CMK (cell line): ENCODE data around the gene SGPP2.
"Not testable (repeated sequence)": the region's sequence is repeated elsewhere in the genome, so short reads cannot be mapped to it uniquely, and the experiment has no call there.

Experiments used
- DNase-seq: peaks from one replicate; pipeline ENCODE4 v3.0.0-alpha.2; 2010; ENCODE audit warnings: low read depth

Gene SGPP2

DNA sequence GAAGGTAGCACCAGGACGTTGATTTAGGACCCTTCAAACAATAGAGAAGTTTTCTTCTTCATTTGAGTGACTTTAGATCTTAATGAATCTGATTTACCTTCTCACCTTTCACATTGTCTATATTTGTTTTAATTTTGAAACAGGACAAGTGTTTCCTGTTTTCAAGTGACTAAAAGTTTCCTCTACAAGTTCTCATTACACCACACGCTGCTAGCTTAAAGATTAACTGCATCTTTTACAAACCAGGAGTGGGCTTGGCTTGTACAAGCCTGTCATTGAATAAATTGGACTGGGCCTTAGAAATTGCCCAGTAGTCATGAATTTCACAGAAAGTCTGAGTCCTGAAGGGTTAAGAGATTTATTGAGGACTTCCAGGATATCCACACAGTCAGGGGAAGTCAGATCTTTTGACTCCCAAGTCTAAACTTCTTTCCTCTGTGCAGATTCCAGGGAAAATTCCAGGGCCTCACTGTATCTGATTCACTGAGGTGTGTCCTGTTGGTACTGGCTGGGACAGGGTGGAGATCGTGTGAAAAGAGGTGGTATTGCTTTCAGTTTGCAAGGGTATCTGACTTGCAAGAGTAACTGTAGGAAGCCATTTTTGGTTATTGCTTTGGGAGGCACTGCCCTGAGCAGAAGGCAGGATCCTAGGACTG lies 3.4 kb downstream of the SGPP2 start:
- no peak for DNase-seq

- no peak for DNase-seq
Observed at GRCh38 chr2:222430071-222430470, 5.7 kb downstream of the SGPP2 start.

DNA sequence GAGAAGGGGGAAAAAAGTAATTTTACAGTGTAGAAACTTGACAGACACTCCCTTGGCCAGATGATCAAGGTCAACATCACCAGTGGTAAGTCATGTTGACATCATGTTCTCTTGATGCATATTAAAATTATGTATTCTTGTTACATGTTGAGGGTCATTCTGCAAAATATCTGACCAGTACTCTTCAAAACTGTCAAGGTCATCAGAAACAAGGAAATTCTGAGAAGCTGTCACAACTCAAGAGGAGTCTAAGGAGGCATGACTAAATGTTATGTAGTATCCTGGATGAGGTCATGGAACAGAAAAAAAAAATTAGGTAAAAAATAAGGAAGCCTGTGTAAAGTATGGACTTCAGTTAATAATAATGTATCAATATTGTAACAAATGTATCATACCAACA lies 6.3 kb downstream of the SGPP2 start:
- DNase-seq = no peak

DNA sequence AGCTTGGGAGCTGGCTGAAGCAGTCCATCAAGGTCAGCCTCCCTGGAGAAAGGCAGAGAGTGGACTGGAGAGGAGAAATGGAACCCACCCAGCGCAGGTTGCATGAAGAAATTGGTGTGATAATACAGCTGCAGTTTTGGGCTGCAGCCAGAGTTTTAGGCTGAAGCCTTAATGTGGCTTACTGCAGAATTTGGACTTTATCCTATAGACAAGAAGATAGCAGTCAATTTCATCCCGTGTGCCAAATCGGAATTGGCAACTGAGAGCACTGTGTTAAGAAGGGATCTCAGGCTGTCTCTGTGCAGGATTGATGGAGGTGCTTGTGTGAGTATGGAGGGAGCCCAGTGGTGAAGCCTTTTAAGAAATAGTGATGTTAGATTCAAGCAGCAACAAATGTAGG lies 7.5 kb downstream of the SGPP2 start:
- no peak for DNase-seq

GRCh38 chr2:222433332-222434173 lies 9.2 kb downstream of the SGPP2 start:
- no peak for DNase-seq

- DNase-seq = no peak
Observed at GRCh38 chr2:222434204-222434603, 9.9 kb downstream of the SGPP2 start.

GRCh38 chr2:222435400-222436039 lies 11.2 kb downstream of the SGPP2 start:
- not testable (repeated sequence) for DNase-seq

DNA sequence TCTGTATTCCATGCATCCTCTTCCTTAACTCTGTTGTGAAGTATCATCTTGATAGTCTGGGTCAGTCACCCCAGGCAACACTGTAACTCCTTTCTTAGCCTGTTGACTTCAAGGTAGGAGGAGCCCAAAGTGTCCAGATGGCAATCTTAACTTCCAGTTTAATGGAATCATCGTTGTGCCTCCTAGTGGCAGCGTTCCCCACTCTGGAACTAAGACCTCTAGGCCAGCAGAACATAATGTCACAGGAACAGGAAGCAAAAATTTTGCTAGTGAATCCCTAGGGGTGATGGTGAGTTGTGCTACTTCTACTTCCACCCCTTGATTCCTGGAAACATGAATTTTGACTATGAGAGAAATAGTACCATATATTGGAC lies 11.7 kb downstream of the SGPP2 start:
- DNase-seq = no peak

DNA sequence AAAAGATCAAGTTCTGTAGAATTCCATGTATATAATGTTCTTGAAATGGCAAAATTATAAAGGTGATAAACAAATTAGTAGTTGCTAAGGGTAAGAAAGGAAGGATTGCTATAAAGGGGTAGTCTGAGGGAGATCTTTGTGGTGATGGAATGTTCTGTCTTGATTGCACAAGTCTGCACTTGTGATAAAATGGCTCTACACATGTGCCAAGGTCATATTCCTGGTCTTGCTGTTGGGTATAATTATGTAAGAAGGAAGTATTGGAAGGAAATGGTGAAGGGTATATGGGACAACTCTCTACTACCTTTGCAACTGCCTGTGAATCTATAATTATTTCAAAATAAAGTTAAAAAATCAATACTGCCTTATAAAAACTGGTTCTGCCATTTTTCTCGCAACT lies 15.3 kb downstream of the SGPP2 start:
- DNase-seq = no peak

DNA sequence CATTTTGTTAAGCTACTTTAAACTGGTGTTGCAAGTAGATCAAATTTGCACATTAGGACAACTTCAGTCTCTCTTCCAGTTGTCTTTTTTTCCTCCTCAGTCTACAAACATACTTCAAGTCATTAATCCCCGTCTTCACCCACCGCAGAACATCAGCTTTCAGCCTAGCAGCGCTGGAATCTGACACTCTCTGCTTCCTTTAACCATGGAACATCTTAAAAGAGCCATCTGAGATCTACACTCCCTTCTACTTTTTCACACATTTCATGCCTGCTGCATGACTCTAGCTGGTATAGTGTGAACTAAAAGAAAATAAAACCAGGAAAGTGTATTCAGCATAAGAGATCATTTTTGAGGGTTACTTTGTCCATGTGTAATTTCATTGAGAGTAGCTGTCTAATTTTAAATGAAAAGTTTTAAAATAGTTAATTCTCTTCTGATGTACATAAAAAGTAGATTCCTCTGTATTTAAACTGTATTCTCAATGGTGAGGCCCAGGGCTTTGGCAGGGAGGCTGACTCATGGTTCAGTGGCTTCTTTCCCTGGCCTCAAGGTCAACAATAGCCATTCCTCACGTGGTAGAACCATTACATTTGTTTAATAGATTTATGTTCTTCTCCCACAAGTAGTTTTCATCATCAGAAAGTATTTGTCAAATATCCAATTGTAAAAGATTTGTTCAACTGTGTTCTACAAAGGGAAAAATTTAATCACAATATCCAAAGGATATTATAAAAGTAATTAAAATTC lies 16.5 kb downstream of the SGPP2 start:
- no peak for DNase-seq

- DNase-seq = no peak
Observed at GRCh38 chr2:222442665-222443064, 18.3 kb downstream of the SGPP2 start.

DNA sequence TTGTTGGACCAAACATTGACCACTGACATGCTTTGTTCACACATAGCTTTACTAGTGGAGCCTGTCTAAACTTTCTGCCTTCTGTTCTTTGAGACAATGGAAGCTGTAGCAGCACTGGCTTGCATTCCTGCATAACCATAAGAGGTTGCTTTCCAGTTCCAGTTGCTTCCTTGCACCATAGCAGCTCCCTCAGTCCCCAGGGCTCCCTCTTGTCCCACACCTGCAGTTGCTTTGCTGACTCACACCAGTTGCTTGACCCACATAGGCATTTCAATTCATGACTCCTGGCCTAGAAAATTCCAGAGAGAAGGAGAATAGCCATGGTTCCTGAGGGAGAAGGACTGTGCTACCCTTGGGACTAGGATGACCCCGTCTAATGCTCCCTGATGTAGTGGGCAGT lies 20.9 kb downstream of the SGPP2 start:
- DNase-seq = no peak

GRCh38 chr2:222447131-222447530 lies 22.8 kb downstream of the SGPP2 start:
- DNase-seq = no peak

- no peak for DNase-seq
Observed at GRCh38 chr2:222448748-222449181, 24.4 kb downstream of the SGPP2 start.

DNA sequence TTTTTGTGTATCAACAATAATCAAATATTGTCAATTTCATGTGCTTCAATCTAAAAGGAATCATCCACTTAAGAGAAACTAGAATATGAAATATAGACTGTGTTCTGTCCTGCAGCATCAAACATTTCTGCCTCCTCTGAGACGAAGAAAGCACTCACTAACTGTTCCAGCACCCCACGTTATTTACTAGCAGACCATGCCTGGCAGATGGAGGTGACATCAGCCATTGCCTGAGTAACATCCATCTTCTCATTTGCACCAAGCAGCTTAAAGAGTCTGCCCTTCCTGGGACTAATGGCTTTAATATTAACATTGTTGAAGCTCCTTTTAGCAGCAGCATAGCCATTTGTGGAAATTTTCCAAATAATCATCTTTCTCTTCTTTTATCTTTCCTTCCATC lies 25.7 kb downstream of the SGPP2 start:
- no peak for DNase-seq

GRCh38 chr2:222451224-222451674 lies 26.9 kb downstream of the SGPP2 start:
- no peak for DNase-seq

- no peak for DNase-seq
Observed at GRCh38 chr2:222452422-222452950, 28.1 kb downstream of the SGPP2 start.

DNA sequence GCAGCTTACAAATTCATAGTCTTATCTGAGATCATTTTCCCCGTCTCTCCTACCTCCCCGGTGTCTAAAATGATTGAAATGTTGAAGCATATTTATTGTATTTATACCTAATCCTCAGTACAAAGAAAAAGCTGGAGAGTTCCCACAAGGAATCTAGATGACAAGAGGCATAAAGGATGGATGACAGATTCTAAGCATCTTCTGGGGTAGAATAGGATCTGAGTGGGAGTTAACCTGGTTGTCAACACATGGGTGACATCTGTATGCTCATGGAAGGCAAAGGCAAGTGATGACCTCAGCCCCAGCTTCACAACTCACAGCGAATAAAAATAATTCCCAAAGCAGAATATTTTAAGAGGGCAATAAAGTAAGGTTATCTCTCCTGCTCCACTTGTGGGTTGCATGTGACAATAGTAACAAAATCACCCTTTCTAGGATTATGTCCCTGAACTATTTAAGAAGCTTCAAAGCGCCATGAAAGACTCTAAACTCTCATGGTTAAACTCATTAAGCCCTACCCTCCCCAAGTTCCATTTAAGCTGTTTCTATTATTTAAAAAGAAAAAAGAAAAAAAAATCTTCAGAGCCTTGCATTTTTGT lies 32.2 kb downstream of the SGPP2 start:
- DNase-seq = no peak

GRCh38 chr2:222459983-222460382 lies 35.6 kb downstream of the SGPP2 start:
- DNase-seq = no peak

DNA sequence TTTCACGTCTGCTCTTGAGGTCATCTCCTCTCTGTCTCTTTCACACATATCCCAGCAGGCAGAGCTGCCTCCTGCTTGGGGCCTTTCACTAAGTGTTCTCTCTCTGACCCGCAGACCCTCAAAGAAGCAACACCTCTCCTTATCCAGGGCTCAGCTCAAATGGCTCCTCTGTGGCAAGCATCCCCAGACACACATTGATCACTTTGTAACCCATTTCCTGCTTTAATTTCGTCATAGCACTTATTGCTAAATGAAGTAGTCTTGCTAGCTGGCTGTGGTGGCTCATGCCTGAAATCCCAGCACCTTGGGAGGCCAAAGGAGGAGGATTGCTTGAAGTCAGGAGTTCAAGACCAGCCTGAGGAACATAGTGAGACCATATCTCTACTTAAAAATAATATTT lies 41.4 kb downstream of the SGPP2 start:
- DNase-seq = no peak

GRCh38 chr2:222468346-222468745 lies 44.0 kb downstream of the SGPP2 start:
- no peak for DNase-seq
